Stimulated activated CD4-positive, alpha-beta T cell treated with anti-CD3 and anti-CD28 coated beads, TNF-alpha, amount 100 ng/mL, for 4 hours (primary cell): ENCODE results near the gene CDH26.

ENCODE experiments used
- DNase-seq, 3 experiments: peaks; one replicate each; pipeline ENCODE4 v3.0.0-alpha.2; 2020; ENCODE audit warnings: low read depth in 3 of 3

Gene CDH26

DNA sequence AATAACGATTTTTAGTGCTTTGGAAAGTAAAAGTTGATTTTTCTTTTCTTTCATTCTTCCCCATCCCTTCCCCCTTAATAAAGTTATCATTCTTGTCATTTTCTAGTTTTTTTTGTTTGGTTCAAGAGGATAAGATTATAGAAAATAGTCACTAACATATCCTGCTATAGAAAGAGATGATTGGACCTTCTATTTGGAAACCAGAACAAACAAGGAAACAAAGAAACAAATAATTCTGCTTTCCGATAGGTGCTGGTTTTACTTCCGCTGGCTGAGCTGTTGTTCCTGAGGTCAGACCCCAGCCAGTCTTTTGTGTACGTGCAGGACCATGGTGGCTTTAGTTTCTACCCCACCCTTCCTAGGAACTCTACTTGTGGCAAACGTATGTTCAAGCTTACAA, at the start of gene CDH26:
Gene CDH26, plus strand, starts transcription at position 301 of the 400 bp plus-strand sequence. CDS start 304 bp downstream, outside the sequence.
- DNase-seq = no peak

DNA sequence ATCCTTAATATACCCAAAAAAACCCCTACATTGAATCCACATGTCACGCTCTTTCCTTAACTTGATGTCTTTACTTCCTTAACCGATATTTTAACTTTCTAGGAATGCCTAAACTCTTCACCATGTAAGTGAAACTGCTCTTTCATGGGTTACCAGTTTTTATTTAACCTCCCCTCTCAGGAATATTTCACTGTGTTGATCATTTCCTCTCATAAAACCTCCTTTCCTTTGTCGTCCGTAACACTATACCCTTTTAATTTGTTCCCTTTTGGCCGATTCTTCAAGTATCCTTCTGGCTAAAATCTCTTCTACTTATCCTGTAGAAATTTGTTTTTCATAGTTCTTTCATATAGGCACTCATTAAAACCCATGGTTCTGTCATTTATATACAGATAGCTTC, 49.4 kb upstream of the CDH26 start:
- DNase-seq = no peak

DNA sequence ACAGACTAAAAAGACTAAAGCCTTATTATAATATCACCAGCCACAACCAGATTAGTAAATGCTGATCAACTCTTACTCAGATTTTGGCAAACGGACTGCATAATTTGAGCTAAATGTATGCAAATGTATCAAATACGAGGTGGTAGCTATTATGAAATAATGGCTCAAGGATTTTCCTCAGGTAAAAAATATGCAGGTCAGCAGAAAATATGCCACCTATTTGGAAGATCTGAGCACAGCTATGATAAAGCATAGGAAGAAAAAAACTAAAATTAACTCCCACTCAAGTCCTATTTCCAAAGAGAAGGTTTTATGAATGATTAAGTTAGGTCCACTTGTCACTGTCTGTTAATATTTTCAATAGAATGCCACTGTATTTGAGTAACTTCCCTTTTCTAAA, 47.2 kb upstream of the CDH26 start:
- DNase-seq = no peak

DNA sequence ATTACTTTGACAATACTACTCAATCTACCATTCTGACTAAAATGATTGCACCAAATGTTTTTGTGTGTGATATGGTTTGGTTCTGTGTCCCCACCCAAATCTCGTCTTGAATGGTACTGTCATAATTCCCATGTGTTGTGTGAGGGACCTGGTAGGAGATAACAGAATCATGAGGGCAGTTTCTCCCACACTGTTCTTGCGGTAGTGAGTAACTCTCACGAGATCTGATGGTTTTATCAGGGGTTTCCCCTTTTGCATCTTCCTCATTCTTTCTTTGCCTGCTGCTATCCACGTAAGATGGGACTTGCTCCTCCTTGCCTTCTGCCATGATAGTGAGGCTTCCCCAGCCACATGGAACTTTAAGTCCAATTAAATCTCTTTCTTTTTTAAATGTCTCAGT, 45.6 kb upstream of the CDH26 start:
- DNase-seq = no peak

DNA sequence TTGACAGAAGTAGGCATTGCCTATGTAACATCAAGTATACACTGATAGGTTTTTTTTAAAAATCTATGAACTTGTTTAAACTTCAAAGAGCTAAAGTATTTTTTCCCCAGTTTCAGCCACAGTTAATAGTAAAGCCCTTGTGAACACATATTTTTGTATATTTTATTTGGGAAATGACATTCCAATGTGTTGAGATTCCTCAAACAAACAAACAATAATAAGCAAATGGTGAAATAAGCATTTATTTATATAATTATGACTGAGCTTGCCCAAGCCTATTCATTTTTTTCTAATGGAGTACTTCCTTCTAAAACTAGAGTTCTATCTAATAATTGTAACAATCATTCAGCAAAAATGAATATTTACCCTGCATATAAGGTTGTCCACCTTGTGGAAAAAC, 37.3 kb upstream of the CDH26 start:
- DNase-seq = no peak

DNA sequence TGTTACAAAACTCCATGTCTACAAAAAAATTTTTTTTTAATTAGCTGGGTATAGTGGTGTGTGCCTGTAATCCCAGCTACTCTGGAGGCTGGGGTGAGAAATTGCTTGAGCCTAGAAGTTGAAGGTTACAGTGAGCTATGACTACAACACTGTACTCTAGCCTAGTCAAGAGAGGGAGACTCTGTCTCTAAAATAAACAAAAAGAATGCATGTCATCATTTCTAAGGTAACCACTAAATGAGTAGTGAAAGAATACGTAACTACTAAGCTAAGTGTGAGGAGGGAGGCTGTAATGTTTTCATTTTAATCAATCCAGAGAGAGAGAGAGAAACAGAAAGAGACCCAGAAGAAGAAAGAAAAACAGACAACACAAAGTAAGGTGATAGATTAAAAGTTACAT, 34.7 kb upstream of the CDH26 start:
- no peak for DNase-seq

DNA sequence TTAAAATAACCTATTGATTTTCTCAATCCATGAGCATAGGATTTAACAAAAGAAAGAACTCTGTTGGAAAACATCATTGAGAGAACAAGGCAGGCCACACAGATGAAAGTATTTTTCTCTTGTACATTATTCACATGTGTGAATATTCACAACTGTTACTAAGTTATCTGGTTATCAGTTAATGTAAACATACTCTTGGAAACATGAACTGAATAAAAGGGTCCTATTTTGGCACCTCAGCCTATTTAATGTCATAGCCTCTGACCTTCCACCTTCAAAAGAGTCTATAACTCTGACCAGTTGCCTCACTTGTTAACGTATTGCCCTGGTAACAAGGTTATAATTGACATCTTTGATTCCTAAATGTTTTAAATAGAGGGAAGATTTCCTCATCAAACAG, 32.9 kb upstream of the CDH26 start:
- no peak for DNase-seq

DNA sequence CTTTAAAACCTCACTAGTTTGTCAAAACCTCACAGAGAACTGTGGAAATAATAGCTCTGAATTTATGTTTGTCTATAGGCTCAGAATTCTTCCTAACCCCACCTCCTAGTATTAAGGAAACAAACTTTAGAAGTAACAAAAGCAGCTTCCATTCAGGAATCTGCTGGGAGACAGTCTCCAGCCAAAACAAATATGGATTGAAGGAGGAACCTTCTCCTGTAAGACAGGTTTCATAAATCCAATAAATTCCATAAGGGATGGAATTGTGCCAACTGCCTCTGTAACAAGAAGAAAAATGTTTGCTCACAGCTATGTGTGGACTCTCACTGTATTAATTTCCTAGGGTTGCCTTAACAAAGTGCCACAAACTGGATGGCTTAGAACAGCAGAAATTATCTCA, 32.3 kb upstream of the CDH26 start:
- DNase-seq = no peak

DNA sequence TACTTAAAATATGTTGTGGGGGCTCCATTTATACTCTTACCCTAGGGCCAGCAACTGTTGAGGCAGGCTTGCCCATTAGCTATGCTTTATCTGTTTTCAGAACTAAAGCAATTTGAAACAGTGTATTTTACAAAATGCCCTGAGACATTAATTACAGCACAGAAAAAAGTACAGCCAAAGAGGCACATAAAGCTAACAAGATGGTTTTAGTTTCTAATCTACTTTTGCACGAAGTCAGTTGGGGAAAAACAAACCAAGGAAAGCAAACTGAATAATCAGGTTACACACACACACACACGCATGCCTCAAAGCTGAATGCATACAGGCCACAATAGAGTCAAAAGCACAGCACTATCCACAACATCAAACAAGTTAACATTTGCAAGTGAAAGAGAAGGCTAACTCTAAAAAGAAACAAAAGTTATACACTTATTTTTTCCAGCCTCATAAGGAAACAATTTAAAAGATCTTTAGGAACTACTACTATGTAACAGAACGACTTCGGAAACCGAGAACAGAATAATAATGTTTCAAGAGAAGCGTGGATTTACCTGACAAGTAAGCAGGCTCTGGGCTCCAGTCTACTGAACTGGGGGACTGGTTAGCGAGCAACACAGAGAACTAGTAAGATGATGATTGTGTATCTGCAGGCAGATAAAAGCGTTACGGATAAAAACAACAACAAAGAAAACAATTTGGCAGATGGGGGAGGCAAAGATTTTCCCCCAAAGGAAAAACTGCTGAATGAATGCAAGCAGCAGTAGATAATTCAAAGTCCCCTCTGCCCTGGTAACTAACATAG, 26.5 kb upstream of the CDH26 start:
- no peak for DNase-seq

DNA sequence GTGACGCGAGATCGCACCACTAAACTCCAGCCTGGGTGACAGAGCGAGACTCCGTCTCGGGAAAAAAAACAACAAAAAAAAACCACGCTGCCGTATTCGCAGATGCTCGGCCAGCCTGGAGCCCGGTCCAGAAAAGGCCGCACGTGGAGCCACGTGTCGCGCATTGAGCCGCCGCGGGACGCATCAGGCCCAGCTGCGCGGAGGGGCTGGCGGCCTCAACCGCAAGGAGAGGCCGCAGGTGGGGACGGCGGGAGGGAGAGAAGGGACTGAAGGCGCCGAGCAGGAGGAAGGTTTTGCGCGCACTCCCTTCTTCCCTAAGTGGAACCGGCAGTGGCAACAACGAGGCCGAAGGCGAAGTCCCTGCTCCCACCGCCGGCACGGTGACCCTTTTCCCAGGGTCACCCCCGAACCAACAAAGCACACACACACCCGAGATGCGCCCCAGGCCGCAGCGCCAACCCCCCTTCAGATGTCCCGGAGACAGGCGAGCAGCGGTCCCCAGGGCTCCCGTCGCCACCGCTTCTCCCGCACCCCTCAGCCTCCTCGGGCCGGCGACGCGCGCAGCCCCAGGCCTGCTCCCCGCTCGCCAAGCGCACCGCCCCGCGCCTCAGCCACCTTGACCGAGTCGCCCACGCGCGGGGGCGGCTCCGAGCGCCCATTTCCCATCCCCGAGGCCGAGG, 25.5 kb upstream of the CDH26 start:
- DNase-seq = no peak

DNA sequence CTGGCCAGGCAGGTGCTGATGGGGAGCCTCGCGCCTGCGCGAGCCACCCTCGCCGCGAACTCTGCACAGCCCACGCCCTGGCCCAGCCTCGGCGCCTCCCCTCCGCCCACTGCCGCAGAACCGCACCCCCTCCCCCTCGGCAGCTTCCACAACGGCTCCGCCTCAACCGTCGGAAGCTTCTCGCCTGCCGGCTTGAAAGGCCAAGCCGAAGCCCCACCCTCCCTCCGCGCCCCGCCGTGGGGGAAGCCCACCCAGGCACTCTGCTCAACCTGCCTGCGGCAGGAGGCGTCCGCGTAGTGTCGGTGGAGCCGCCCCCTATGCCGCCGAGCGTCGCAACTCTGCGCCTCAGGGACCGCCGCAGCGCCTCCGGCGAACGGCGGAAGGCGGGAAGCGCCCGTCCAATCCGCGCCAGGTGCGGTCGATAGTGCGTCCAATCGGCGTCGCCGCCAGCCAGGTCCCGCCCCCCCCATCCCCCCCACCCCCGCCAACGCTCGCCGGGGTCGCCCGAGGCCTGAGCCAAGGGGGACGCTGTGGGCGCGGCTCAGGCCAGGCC, 24.9 kb upstream of the CDH26 start, which contains the start of gene SYCP2:
Gene SYCP2, minus strand, starts transcription at position 342 of the 553 bp plus-strand sequence. CDS start 11,224 bp downstream, outside the sequence.
- peak; percentile 43 to 47 (median 45) for DNase-seq

DNA sequence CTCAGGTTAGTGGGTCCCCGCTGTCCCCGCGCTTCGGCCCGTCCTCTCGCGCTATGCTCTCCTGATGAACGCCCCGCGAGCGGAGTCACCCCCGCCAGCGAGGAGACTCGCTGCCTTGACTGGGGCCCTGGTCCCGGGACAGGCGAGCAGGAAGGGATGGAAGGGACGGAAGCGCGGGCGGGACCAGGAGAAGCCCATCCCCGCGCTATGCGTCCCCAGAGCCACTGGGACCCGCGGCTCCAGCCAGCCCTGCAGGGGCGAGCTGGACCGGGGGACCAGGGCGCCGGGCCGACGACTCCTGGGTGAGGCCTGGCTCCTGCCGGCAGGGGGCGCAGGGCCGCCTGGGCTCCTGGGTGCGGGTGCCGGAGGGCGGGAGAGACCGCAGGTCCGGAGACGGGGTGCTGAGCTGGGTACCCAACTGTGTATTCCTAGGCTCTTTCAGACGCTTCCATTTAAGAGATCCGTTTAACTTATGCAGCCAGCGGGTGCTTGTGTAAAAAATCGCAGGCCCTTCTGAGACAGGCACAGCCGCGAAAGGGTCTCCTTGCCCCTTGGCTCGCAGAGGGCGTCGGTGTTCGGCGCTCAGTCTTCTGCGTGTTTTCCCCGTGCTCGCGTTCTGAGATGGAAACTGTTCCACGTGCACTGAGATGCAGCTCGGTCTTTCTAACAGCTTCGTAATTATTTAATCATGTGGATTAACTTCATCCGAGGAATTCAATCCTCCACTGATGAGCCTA, 24.2 kb upstream of the CDH26 start:
- peak; percentile 64 to 75 (median 66) for DNase-seq

DNA sequence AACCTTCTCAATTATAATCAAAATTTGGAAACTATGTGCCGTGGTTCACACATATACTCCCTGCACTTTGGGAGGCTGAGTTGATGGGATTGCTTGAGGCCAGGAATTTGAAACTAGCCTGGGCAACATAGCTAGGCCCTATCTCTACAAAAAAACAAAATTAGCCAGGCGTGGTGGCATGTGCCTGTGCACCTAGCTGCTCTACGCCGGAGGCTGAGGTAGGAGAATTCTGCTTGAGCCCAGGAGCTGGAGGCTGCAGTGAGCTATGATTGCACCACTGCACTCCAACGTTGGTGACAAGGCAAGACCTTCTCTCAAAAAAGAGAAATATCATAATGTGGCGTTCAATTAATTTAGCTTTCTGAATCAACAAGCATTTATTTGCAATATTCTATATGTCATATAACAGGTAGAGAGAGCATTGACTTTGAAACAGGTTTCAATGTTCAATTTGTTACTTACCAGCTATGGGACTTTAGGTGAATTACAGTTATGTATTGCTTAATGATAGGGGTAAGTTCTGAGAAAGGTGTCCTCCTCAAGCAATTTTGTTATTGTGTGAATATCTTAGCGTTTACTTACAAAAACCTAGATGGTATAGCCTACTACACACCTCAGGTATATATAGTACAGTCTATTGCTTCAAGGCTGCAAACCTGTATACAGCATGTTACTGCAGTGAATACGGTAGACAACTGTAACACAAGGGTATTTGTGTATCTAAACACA, 22.6 kb upstream of the CDH26 start:
- no peak for DNase-seq

DNA sequence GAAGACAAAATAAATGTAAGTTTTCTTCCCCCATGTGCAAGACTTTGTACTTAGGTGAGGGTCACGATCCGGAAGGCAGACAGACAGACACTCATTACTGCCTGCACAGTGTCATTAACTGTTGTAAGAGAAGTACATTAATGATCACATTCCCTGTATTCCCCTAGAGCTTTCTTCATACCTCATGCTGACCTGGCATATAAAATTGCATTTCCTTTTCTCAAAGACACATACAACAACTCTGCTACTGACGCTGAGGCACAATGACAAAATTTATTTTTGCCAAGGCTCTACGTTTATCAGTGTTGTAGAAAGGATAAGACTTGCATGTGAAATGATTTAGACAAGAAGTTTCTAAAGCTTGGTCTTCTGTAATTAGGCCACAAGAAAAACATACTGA, 21.8 kb upstream of the CDH26 start:
- DNase-seq = no peak

DNA sequence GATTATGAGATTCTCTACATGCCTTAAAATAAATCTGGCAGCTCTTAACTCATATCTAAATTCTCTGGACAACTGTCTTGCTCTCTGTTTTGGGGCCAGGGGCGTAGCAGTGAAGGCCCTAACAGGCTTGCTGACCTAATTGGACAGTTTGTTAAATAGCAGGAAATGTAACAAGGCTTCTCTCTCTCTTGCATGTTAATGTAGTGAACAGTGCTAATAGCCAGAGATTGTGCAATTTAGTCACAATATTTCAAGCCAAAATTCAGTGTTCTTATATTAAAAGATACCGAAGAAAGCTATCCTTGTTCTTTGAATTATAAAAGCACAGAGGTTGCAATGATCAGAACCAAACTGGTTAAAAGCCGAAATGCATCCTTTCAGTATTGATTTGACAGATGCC, 21.1 kb upstream of the CDH26 start:
- DNase-seq = no peak

DNA sequence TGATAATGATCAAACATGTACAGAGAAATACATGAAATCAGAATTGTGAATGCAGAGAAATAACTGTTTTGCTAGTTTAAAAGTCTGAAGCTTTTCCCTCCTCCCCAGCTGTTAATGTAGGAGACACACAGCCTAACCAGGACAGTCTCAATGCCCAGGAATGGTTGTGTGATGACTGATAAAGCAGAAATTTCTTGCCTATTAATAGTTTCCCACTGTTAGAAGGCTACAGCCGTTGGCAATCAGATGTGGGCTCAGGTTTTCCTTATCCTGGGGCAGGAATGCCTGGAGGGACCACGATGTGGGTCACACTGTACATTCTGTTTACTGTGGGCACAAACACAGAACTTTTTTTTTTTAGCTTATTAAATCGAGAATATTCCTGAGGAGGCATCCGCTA, 20.0 kb upstream of the CDH26 start:
- DNase-seq = no peak

DNA sequence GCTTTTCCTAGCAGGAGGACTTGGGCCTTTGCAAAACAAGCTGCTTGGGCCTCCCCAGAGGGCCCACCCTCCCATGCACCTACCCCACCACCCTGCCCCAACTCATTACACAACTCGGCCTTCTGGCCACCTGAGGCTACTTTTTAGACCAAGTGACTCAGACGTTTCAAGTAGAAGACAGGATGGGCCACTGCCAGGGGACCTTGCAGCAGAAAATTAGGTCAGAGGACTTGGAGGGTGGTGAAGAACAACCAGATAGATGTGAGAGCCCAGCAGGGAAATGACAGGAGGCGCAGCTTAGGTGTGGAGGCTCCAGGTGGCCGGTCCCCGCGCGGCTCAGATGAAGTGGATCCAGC, 19.5 kb upstream of the CDH26 start:
- DNase-seq = no peak

DNA sequence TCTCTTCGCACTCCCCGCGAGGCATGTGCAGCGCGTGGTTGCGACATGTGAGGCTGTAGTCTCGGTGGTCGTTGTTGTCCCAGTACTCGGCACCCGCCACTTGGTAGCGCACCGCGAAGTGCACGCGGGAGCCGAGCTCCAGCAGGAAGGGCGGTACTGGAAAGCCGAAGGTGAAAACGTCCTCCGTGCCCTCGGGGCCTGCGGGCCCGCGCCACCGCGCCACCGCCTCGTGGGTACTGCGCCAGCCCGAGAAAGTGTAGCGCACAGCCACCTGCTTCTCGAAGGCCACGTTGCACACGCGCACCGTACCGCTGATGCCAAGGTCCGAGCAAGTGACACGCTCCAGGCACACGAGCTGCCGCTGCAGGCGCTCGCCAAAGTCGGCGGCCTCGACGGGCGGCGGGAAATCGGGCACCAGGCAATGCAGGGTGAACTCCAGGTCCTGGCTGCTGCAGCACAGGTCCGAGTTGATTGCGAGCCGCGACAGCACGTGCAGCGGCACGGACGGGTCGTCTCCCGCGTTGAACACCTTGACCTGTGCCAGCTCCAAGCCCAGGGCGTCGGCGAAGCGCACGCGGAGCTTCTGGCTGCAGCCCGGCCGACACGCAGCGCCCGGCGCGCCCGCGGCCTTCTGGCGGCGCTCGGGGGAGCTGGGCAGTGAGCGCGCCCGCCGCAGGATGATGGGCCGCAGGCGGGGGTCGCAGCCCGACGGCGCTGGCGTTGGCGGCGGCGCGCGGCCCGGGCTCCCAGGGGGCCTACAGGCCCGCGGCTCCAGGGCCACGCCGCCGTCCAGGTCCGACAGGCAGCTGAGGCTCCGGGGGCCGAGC, 19.0 kb upstream of the CDH26 start:
- DNase-seq = no peak

DNA sequence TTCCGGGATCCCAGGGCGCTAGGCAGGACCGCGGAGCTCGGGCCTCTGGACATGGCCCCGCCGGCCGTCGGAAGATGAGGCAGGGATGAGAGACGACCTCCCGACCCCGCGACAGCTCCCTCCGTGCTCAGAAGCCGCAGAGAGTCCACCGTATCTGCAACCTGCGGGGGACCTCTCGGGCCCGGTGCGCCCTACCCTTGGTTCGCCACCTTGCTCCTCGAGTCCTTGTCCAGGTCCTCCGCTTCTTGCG, 18.4 kb upstream of the CDH26 start:
- no peak for DNase-seq

DNA sequence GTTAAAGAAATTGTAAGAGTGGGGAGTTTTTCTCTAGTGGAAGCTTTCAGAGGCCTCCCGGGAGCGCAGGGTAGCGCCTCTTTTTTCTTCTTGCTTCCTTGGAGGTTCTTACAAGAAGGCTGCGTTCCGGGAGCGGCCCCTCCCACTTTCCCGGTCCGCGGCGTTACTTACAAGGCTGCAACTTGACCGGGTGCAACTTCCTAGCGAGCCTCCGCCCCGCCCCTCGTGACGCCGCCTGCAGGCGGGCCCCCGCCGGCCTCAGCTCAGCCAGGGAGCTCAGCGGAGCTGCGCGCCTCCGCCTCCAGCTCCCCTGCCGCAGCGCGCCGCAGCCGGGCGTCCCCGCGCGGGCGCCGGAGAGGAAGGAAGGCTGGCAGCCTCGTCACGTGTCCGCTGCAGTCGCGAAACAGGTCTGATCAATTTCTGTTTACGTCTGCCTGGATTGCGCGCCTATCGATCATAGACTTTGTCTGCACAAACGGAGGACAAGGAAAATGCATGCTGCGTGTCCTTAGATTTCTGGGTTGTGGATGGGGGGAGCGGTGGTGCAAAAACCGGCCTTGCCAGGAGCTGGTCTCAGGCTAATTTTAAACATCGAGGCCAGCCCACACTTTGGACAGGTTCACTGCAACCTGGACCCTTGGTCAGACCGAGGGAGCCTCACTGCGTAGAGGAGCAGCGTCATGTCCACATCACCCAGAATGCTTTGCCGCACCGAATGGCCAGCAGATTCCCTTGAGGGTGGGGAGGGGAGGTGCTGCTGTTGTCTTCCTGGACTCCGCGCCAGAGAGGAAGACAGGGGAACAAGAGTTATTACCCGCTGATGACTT, 17.9 kb upstream of the CDH26 start, which contains the start of the genes FAM217B and PPP1R3D:
Gene FAM217B, plus strand, starts transcription at position 261 of the 827 bp plus-strand sequence. CDS start 3,555 bp downstream, outside the sequence.
Gene PPP1R3D, minus strand, starts transcription at position 177 of the 827 bp plus-strand sequence. CDS start 374 bp downstream, outside the sequence.
- DNase-seq = peak; percentile 71 to 82 (median 78)
